Mammary epithelial cell (primary cell): ENCODE measurements around the gene DVL2.

Experiments used
- CTCF ChIP-seq, 2 donors: IDR thresholded peaks in 1 of 2; conservative IDR thresholded peaks in 1 of 2; 2 replicates each; pipeline ENCODE4 v1.5.1; 2011 to 2012; ENCODE audit warnings: inconsistent platforms in 2 of 2, low read length in 2 of 2, mild to moderate bottlenecking in 2 of 2, control low read depth in 1 of 2, low read depth in 1 of 2; ENCODE audit not compliant: insufficient read depth in 1 of 2; ENCODE audit errors: extremely low read depth in 1 of 2
- EZH2 ChIP-seq: IDR thresholded peaks from 2 replicates; pipeline ENCODE4 v1.6.1; 2012; ENCODE audit warnings: low read length, inconsistent platforms, borderline replicate concordance

GRCh38 chr17:7208754-7209460, 25.4 kb downstream of the DVL2 start:
- TF ChIP-seq CTCF (conservative IDR thresholded peaks at IDR 0.05 in 1 of 2, IDR thresholded peaks at IDR 0.05 in 1 of 2; ENCODE audit: extremely low read depth in 1 of 2, insufficient read depth in 1 of 2, low read depth in 1 of 2, low read length in 2 of 2) (no peak), EZH2 (no peak)
